ENCODE results near the gene GAPDH. TPM values are rescaled to one million over a fixed set of nuclear protein-coding genes. Genes with fewer than 3 reads are reported as not detected.

The GAPDH gene
- polyA plus RNA-seq, 1 donor (not counting 4 experiments of a cell fraction or from before 2014, with no cell fraction given), result 8,390 TPM

GRCh38 chr12:6520186-6520585, 14.1 kb upstream of the GAPDH start:
- FAIRE-seq, result no peak

GRCh38 chr12:6522193-6522592, 12.1 kb upstream of the GAPDH start:
- no peak for TF ChIP-seq CTCF (optimal IDR thresholded peaks at IDR 0.05 in 1 of 3, IDR thresholded peaks at IDR 0.05 in 1 of 3, conservative IDR thresholded peaks at IDR 0.05 in 1 of 3; ENCODE audit: extremely low read depth in 1 of 3, insufficient read depth in 2 of 3, low read length in 3 of 3)
- no peak for TF ChIP-seq EZH2 (IDR thresholded peaks at IDR 0.05; ENCODE audit: low read length)
- H3K36me3 ChIP-seq (ENCODE audit: control insufficient read depth in 2 of 2, extremely low read depth in 1 of 2, insufficient read depth in 2 of 2, low read length in 2 of 2), result peaks cover 31 to 65% of the 10 kb centered on the region in 2 experiments
- no peak overlapping the region for H3K4me2 ChIP-seq (ENCODE audit: control insufficient read depth, extremely low read depth, insufficient read depth, low read depth, low read length)
- no peak overlapping the region for H3K4me3 ChIP-seq (ENCODE audit: control insufficient read depth in 2 of 3, extremely low read depth in 1 of 3, insufficient read depth in 2 of 3, low read depth in 1 of 3, low read length in 3 of 3)
- H3K27me3 ChIP-seq (ENCODE audit: control insufficient read depth, extremely low read depth, insufficient read depth, low read length), result no peaks in the 10 kb centered on the region
- H4K20me1 ChIP-seq (ENCODE audit: control insufficient read depth, extremely low read depth, insufficient read depth, low read length), result no peaks in the 10 kb centered on the region
- no peak overlapping the region for H3K27ac ChIP-seq (ENCODE audit: control insufficient read depth, insufficient read depth, low read length)
- H3K9me1 ChIP-seq (ENCODE audit: control insufficient read depth, extremely low read depth, insufficient read depth, low read length), result no peaks in the 10 kb centered on the region
- no peak for DNase-seq (ENCODE audit: low read depth, low spot score)
- FAIRE-seq, result no peak
- H3K9me3 ChIP-seq (ENCODE audit: control insufficient read depth, low read depth, low read length), result no peaks in the 10 kb centered on the region
- no peak overlapping the region for H3K9ac ChIP-seq (ENCODE audit: control insufficient read depth, extremely low read depth, insufficient read depth, low read length)
- H2AFZ ChIP-seq (ENCODE audit: control insufficient read depth, low read length), result no peak overlapping the region
- H3K79me2 ChIP-seq (ENCODE audit: control insufficient read depth, insufficient read depth, low read length), result no peaks in the 10 kb centered on the region
- dilution Hi-C loops (cut with MboI; ENCODE audit: extremely low pct_ligation_motif_present, low sequenced_read_pairs), result no loop called here
- peaks cover 3% of the 10 kb centered on the region for H3K4me1 ChIP-seq (ENCODE audit: control insufficient read depth, extremely low read depth, insufficient read depth, low read length)

More at GRCh38 chr12:6520186-6520585, 14.1 kb upstream of the GAPDH start:
- no peaks in the 10 kb centered on the region for H3K27me3 ChIP-seq (ENCODE audit: control insufficient read depth, extremely low read depth, insufficient read depth, low read length)
- no peaks in the 10 kb centered on the region for H4K20me1 ChIP-seq (ENCODE audit: control insufficient read depth, extremely low read depth, insufficient read depth, low read length)
- DNase-seq (ENCODE audit: low read depth, low spot score), result no peak
- no peak overlapping the region for H3K9ac ChIP-seq (ENCODE audit: control insufficient read depth, extremely low read depth, insufficient read depth, low read length)
- TF ChIP-seq CTCF (optimal IDR thresholded peaks at IDR 0.05 in 1 of 3, IDR thresholded peaks at IDR 0.05 in 1 of 3, conservative IDR thresholded peaks at IDR 0.05 in 1 of 3; ENCODE audit: extremely low read depth in 1 of 3, insufficient read depth in 2 of 3, low read length in 3 of 3), result no peak
- TF ChIP-seq EZH2 (IDR thresholded peaks at IDR 0.05; ENCODE audit: low read length), result no peak
- dilution Hi-C loops (cut with MboI; ENCODE audit: extremely low pct_ligation_motif_present, low sequenced_read_pairs), result no loop called here
- no peak overlapping the region for H3K4me3 ChIP-seq (ENCODE audit: control insufficient read depth in 2 of 3, extremely low read depth in 1 of 3, insufficient read depth in 2 of 3, low read depth in 1 of 3, low read length in 3 of 3)
- no peak overlapping the region for H3K4me2 ChIP-seq (ENCODE audit: control insufficient read depth, extremely low read depth, insufficient read depth, low read depth, low read length)
- H2AFZ ChIP-seq (ENCODE audit: control insufficient read depth, low read length), result no peak overlapping the region
- no peaks in the 10 kb centered on the region for H3K79me2 ChIP-seq (ENCODE audit: control insufficient read depth, insufficient read depth, low read length)
- H3K36me3 ChIP-seq (ENCODE audit: control insufficient read depth in 2 of 2, extremely low read depth in 1 of 2, insufficient read depth in 2 of 2, low read length in 2 of 2), result peaks cover 25 to 65% of the 10 kb centered on the region in 2 experiments
- no peaks in the 10 kb centered on the region for H3K4me1 ChIP-seq (ENCODE audit: control insufficient read depth, extremely low read depth, insufficient read depth, low read length)
- no peaks in the 10 kb centered on the region for H3K9me1 ChIP-seq (ENCODE audit: control insufficient read depth, extremely low read depth, insufficient read depth, low read length)
- H3K9me3 ChIP-seq (ENCODE audit: control insufficient read depth, low read depth, low read length), result no peaks in the 10 kb centered on the region
- H3K27ac ChIP-seq (ENCODE audit: control insufficient read depth, insufficient read depth, low read length), result no peak overlapping the region

Measured in keratinocyte (primary cell).